ENCODE data around the gene CADPS.

DNA sequence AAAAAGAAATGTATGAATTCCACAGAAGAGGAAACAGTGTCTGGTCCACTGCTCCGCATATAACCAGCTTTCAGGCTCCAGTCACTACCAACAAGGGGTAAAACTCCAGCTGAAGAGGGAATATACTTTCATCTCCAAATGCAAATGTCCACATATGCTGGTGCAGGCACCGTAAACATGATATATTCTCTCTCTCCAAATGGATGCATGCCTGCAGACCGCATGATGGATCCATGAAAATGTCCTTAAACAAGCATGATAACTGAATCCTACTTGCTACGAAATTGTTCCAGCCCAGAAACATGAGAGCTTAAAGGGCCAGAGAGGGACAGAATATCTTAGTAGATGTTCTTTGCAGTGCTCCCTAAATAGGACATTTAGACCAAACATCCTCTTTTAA is 351.5 kb downstream of the CADPS start:
- TF ChIP-seq, protein P1, sequence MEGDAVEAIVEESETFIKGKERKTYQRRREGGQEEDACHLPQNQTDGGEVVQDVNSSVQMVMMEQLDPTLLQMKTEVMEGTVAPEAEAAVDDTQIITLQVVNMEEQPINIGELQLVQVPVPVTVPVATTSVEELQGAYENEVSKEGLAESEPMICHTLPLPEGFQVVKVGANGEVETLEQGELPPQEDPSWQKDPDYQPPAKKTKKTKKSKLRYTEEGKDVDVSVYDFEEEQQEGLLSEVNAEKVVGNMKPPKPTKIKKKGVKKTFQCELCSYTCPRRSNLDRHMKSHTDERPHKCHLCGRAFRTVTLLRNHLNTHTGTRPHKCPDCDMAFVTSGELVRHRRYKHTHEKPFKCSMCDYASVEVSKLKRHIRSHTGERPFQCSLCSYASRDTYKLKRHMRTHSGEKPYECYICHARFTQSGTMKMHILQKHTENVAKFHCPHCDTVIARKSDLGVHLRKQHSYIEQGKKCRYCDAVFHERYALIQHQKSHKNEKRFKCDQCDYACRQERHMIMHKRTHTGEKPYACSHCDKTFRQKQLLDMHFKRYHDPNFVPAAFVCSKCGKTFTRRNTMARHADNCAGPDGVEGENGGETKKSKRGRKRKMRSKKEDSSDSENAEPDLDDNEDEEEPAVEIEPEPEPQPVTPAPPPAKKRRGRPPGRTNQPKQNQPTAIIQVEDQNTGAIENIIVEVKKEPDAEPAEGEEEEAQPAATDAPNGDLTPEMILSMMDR (IDR thresholded peaks at IDR 0.05): no peak
- TF ChIP-seq KAT7 (CRISPR knock-in tag; IDR thresholded peaks at IDR 0.05; ENCODE audit: borderline replicate concordance) (no peak), SP1 (CRISPR knock-in tag; conservative IDR thresholded peaks at IDR 0.05) (no peak), TEAD4 (CRISPR knock-in tag; IDR thresholded peaks at IDR 0.05) (no peak), NR1H2 (CRISPR knock-in tag; IDR thresholded peaks at IDR 0.05) (no peak), MXD4 (CRISPR knock-in tag; IDR thresholded peaks at IDR 0.05; ENCODE audit: borderline replicate concordance) (no peak), JUN (CRISPR knock-in tag; IDR thresholded peaks at IDR 0.05) (no peak)
- TF ChIP-seq, protein P2, sequence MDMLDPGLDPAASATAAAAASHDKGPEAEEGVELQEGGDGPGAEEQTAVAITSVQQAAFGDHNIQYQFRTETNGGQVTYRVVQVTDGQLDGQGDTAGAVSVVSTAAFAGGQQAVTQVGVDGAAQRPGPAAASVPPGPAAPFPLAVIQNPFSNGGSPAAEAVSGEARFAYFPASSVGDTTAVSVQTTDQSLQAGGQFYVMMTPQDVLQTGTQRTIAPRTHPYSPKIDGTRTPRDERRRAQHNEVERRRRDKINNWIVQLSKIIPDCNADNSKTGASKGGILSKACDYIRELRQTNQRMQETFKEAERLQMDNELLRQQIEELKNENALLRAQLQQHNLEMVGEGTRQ (CRISPR knock-in tag; IDR thresholded peaks at IDR 0.05): no peak
- TF ChIP-seq, protein P3, sequence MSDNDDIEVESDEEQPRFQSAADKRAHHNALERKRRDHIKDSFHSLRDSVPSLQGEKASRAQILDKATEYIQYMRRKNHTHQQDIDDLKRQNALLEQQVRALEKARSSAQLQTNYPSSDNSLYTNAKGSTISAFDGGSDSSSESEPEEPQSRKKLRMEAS (CRISPR knock-in tag; IDR thresholded peaks at IDR 0.05): no peak
- TF ChIP-seq, protein P4, sequence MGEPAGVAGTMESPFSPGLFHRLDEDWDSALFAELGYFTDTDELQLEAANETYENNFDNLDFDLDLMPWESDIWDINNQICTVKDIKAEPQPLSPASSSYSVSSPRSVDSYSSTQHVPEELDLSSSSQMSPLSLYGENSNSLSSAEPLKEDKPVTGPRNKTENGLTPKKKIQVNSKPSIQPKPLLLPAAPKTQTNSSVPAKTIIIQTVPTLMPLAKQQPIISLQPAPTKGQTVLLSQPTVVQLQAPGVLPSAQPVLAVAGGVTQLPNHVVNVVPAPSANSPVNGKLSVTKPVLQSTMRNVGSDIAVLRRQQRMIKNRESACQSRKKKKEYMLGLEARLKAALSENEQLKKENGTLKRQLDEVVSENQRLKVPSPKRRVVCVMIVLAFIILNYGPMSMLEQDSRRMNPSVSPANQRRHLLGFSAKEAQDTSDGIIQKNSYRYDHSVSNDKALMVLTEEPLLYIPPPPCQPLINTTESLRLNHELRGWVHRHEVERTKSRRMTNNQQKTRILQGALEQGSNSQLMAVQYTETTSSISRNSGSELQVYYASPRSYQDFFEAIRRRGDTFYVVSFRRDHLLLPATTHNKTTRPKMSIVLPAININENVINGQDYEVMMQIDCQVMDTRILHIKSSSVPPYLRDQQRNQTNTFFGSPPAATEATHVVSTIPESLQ (CRISPR knock-in tag; IDR thresholded peaks at IDR 0.05): no peak
